Panc1 (cell line): ENCODE results near the gene CPPED1.

ENCODE experiments used
- CTCF ChIP-seq: fragments of 450-650 bp; IDR thresholded peaks from 2 replicates; pipeline ENCODE4 v1.5.1; 2017; ENCODE audit warnings: mild to moderate bottlenecking
- POLR2AphosphoS5 ChIP-seq: IDR thresholded peaks from 2 replicates; pipeline ENCODE4 v1.6.1; 2012; ENCODE audit warnings: mild to moderate bottlenecking, low read depth, low read length, moderate library complexity
- SIN3A ChIP-seq: IDR thresholded peaks from 2 replicates; pipeline ENCODE4 v1.6.1; 2012; ENCODE audit warnings: low read depth, mild to moderate bottlenecking, low read length, moderate library complexity, borderline replicate concordance; ENCODE audit not compliant: insufficient read depth

GRCh38 chr16:12629271-12629670, 174.4 kb downstream of the CPPED1 start:
- no peak for TF ChIP-seq CTCF
- TF ChIP-seq POLR2AphosphoS5, result no peak
- no peak for TF ChIP-seq SIN3A
